NB4 (cell line): ENCODE measurements around the gene POU6F2.

Experiments used
- CTCF ChIP-seq: IDR thresholded peaks from one replicate; pipeline ENCODE4 v1.5.1; 2012; ENCODE audit warnings: low read depth, low read length
- MYC ChIP-seq: IDR thresholded peaks from 2 replicates; pipeline ENCODE4 v1.6.1; 2011; ENCODE audit warnings: low read depth, low read length

GRCh38 chr7:39280337-39280736, 302.6 kb downstream of the POU6F2 start:
- no peak for TF ChIP-seq CTCF
- TF ChIP-seq MYC: no peak
